Trophoblast cell (in vitro differentiated cells and primary cell): Measurements from ENCODE around the gene POLR2L.

ENCODE experiments used
- DNase-seq, 2 donors: peaks; one replicate each; pipeline ENCODE4 v3.0.0-alpha.2; 2016
- H2AFZ ChIP-seq: 2 replicates; pipeline ENCODE4 v1.6.1; 2013; ENCODE audit warnings: low read length, moderate library complexity, mild to moderate bottlenecking; ENCODE audit not compliant: insufficient read depth, poor library complexity
- H2AK5ac ChIP-seq: 2 replicates; pipeline ENCODE4 v1.6.1; 2013; ENCODE audit warnings: mild to moderate bottlenecking, low read length
- H2BK120ac ChIP-seq: 2 replicates; pipeline ENCODE4 v1.6.1; 2013; ENCODE audit warnings: low read length, mild to moderate bottlenecking, moderate library complexity; ENCODE audit not compliant: insufficient read depth, poor library complexity
- H2BK12ac ChIP-seq: 2 replicates; pipeline ENCODE4 v1.6.1; 2013; ENCODE audit warnings: mild to moderate bottlenecking, low read length, moderate library complexity
- H2BK5ac ChIP-seq: 2 replicates; pipeline ENCODE4 v1.6.1; 2013; ENCODE audit warnings: low read length, low read depth, moderate library complexity, mild to moderate bottlenecking; ENCODE audit not compliant: poor library complexity
- H3K14ac ChIP-seq: 2 replicates; pipeline ENCODE4 v1.6.1; 2013; ENCODE audit warnings: mild to moderate bottlenecking, low read length
- H3K18ac ChIP-seq: 2 replicates; pipeline ENCODE4 v1.6.1; 2013; ENCODE audit warnings: mild to moderate bottlenecking, low read length
- H3K23ac ChIP-seq: 2 replicates; pipeline ENCODE4 v1.6.1; 2013; ENCODE audit warnings: low read length
- H3K27ac ChIP-seq: 2 replicates; pipeline ENCODE4 v1.5.1; 2013; ENCODE audit warnings: low read depth, mild to moderate bottlenecking, inconsistent platforms, low read length, moderate library complexity
- H3K27me3 ChIP-seq: 2 replicates; pipeline ENCODE4 v1.6.1; 2013; ENCODE audit warnings: inconsistent platforms, mild to moderate bottlenecking, low read length, moderate library complexity; ENCODE audit not compliant: insufficient read depth
- H3K36me3 ChIP-seq, 2 experiments: 1 replicate in 1 of 2; 2 replicates in 1 of 2; pipeline ENCODE4 v1.6.1; 2013; ENCODE audit warnings: low read length in 2 of 2, mild to moderate bottlenecking in 2 of 2, moderate library complexity in 1 of 2; ENCODE audit not compliant: insufficient read depth in 2 of 2, control insufficient read depth in 1 of 2
- H3K4ac ChIP-seq: 2 replicates; pipeline ENCODE4 v1.6.1; 2013; ENCODE audit warnings: low read depth, mild to moderate bottlenecking, low read length, moderate library complexity
- H3K4me1 ChIP-seq, 2 experiments: 1 replicate in 1 of 2; 2 replicates in 1 of 2; pipeline ENCODE4 v1.6.1; 2013; ENCODE audit warnings: low read length in 2 of 2, mild to moderate bottlenecking in 2 of 2, moderate library complexity in 1 of 2; ENCODE audit not compliant: insufficient read depth in 2 of 2, control insufficient read depth in 1 of 2
- H3K4me2 ChIP-seq: 2 replicates; pipeline ENCODE4 v1.6.1; 2013; ENCODE audit warnings: inconsistent platforms, mild to moderate bottlenecking, low read length, moderate library complexity
- H3K4me3 ChIP-seq: 2 replicates; pipeline ENCODE4 v1.5.1; 2013; ENCODE audit warnings: mild to moderate bottlenecking, low read depth, low read length, inconsistent platforms
- H3K79me1 ChIP-seq: one replicate; pipeline ENCODE4 v1.6.1; 2013; ENCODE audit warnings: low read length
- H3K79me2 ChIP-seq: 2 replicates; pipeline ENCODE4 v1.6.1; 2013; ENCODE audit warnings: low read length, mild to moderate bottlenecking; ENCODE audit not compliant: control insufficient read depth, insufficient read depth, poor library complexity
- H3K9ac ChIP-seq: 2 replicates; pipeline ENCODE4 v1.6.1; 2013; ENCODE audit warnings: mild to moderate bottlenecking, low read length
- H3K9me3 ChIP-seq: 2 replicates; pipeline ENCODE4 v1.6.1; 2013; ENCODE audit warnings: low read depth, mild to moderate bottlenecking, control low read depth, inconsistent platforms, low read length; ENCODE audit not compliant: insufficient read depth
- H4K12ac ChIP-seq: 2 replicates; pipeline ENCODE4 v1.6.1; 2013; ENCODE audit warnings: low read depth, mild to moderate bottlenecking, low read length, moderate library complexity
- H4K8ac ChIP-seq: 2 replicates; pipeline ENCODE4 v1.6.1; 2013; ENCODE audit warnings: low read depth, mild to moderate bottlenecking, low read length, moderate library complexity
- H4K91ac ChIP-seq: one replicate; pipeline ENCODE4 v1.6.1; 2013; ENCODE audit warnings: low read depth, mild to moderate bottlenecking, low read length, moderate library complexity
- WGBS: extraction: QIAGEN DNeasy Blood & Tissue Kit; methylation state at CpG from one replicate; pipeline ENCODE4 v1.1.7; 2013; ENCODE audit warnings: missing lambda C conversion rate; ENCODE audit not compliant: insufficient read length, insufficient coverage; ENCODE audit errors: extremely low coverage; 5-methylcytosine and 5-hydroxymethylcytosine counted together

The POLR2L gene

DNA sequence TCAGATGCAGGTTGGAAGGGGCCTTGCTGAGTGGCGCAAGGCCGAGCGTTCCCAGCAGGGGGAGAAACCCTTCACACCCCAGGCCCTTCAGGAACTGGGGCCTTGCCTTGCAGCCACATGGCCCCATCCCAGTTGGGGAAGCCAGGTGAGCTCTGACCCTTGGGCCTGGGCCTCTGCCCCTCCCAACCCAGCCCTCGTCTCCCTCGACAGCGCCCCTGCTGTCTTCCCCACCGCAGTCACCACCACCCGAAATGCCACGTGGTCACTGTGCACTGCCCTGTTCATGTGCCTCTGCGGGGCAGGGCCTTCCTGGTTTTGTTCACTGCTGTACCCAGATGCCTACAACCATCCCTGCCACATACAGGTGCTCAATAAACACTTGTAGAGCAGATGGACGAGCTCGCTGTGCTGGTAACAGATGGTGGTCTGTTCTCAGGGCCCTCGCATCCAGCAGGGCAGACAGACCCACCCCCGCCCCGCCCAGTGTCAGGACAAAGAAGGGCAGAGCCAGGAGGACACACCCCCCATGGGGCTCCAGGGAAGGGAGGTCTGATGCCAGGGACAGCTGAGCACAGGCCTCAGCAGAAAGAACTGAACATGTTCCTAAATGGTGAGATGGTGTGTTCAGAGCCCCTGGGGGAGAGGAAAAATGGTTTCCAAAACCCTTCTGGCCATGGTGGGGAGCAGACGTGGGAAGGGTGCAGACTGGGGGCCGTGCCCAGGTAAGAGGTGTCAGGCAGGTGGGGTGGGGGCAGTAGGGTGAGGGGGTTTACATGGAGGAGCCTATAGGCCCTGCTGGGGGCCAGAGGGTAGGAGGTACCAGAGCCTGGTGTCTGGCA lies 3.7 kb downstream of the POLR2L start:
- no CpG with 5 or more reads among the region's 17 CpGs for WGBS
- Histone ChIP-seq H3K79me1 (peaks cover 13% of the 10 kb centered on the region), H2BK12ac (no peak overlapping the region), H3K79me2 (peaks cover 14% of the 10 kb centered on the region), H3K4me2 (no peak overlapping the region), H4K91ac (no peak overlapping the region), H3K36me3 (peaks cover 55 to 59% of the 10 kb centered on the region in 2 experiments), H4K12ac (no peak overlapping the region), H3K27ac (no peak overlapping the region), H3K4me3 (no peak overlapping the region), H2BK120ac (no peak overlapping the region), H3K4ac (no peak overlapping the region), H2AK5ac (no peak overlapping the region), H3K4me1 (peaks cover 21 to 23% of the 10 kb centered on the region in 2 experiments), H4K8ac (no peak overlapping the region), H3K23ac (no peak overlapping the region), H2AFZ (no peak overlapping the region), H3K14ac (no peak overlapping the region), H2BK5ac (no peak overlapping the region), H3K9me3 (no peaks in the 10 kb centered on the region), H3K27me3 (no peaks in the 10 kb centered on the region), H3K9ac (no peak overlapping the region), H3K18ac (no peak overlapping the region)
- DNase-seq, result no peak

- Histone ChIP-seq H3K27me3 (no peaks in the 10 kb centered on the region), H3K9ac (no peak overlapping the region), H2BK5ac (no peak overlapping the region), H2AK5ac (no peak overlapping the region), H3K79me2 (peaks cover 20% of the 10 kb centered on the region), H3K14ac (no peak overlapping the region), H3K4me3 (no peak overlapping the region), H3K4me1 (peaks cover 19 to 20% of the 10 kb centered on the region in 2 experiments), H3K36me3 (peaks cover 55 to 59% of the 10 kb centered on the region in 2 experiments), H4K12ac (no peak overlapping the region), H2AFZ (no peak overlapping the region), H3K27ac (no peak overlapping the region), H3K79me1 (peaks cover 14% of the 10 kb centered on the region), H3K23ac (no peak overlapping the region), H2BK12ac (no peak overlapping the region), H4K91ac (no peak overlapping the region), H4K8ac (no peak overlapping the region), H3K4me2 (no peak overlapping the region), H3K4ac (no peak overlapping the region), H2BK120ac (no peak overlapping the region), H3K18ac (no peak overlapping the region), H3K9me3 (no peaks in the 10 kb centered on the region)
- no peak for DNase-seq
- no CpG with 5 or more reads among the region's 8 CpGs for WGBS
These were observed 4.4 kb downstream of the POLR2L start for GRCh38 chr11:837990-838307.

GRCh38 chr11:837189-837989 lies 4.9 kb downstream of the POLR2L start:
- Histone ChIP-seq H3K14ac (no peak overlapping the region), H3K79me1 (peaks cover 15% of the 10 kb centered on the region), H4K12ac (peak overlapping the region; percentile 12), H2BK12ac (no peak overlapping the region), H3K79me2 (peaks cover 18% of the 10 kb centered on the region), H3K4me2 (no peak overlapping the region), H3K18ac (no peak overlapping the region), H2BK5ac (no peak overlapping the region), H2AFZ (no peak overlapping the region), H3K4ac (no peak overlapping the region), H3K9ac (no peak overlapping the region), H2BK120ac (no peak overlapping the region), H2AK5ac (no peak overlapping the region), H4K8ac (no peak overlapping the region), H3K4me3 (no peak overlapping the region), H4K91ac (no peak overlapping the region), H3K23ac (no peak overlapping the region), H3K27me3 (no peaks in the 10 kb centered on the region), H3K4me1 (peaks cover 21 to 22% of the 10 kb centered on the region in 2 experiments), H3K27ac (no peak overlapping the region), H3K36me3 (peaks cover 55 to 59% of the 10 kb centered on the region in 2 experiments), H3K9me3 (no peaks in the 10 kb centered on the region)
- WGBS, result no CpG with 5 or more reads among the region's 22 CpGs
- DNase-seq, result no peak

DNA sequence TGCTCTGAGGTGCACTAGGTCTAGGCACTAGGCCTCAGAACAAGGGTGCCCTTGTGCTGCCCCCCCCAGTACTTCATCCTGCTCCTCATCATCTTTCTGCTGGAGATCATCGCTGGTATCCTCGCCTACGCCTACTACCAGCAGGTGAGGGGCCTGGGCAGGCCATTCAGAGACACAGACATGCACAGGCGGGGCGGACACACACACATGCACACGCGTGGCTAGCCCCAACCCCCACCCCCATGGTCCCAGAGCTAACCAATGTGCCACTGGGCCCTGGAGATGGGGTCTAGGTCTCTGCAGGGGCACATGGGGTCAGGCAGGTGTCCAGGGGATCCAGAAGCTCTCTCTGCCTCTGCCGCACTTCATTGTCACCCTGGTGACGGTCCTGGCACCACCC lies 5.6 kb downstream of the POLR2L start:
- no peak overlapping the region for H3K18ac ChIP-seq
- H2AK5ac ChIP-seq, result no peak overlapping the region
- H3K4me3 ChIP-seq, result peak overlapping the region; percentile 18
- peaks cover 27 to 28% of the 10 kb centered on the region in 2 experiments for H3K4me1 ChIP-seq
- peaks cover 5% of the 10 kb centered on the region for H3K9me3 ChIP-seq
- no peak overlapping the region for H4K12ac ChIP-seq
- no peak overlapping the region for H3K4ac ChIP-seq
- H2BK120ac ChIP-seq, result no peak overlapping the region
- no peak overlapping the region for H4K8ac ChIP-seq
- no peak overlapping the region for H3K23ac ChIP-seq
- no peak overlapping the region for H3K9ac ChIP-seq
- peaks cover 15% of the 10 kb centered on the region for H3K79me2 ChIP-seq
- H3K79me1 ChIP-seq, result peaks cover 15% of the 10 kb centered on the region
- no peak overlapping the region for H3K27ac ChIP-seq
- peaks cover 2% of the 10 kb centered on the region for H3K27me3 ChIP-seq
- no peak overlapping the region for H2BK5ac ChIP-seq
- no peak overlapping the region for H3K14ac ChIP-seq
- peaks cover 55 to 59% of the 10 kb centered on the region in 2 experiments for H3K36me3 ChIP-seq
- no peak overlapping the region for H2BK12ac ChIP-seq
- H2AFZ ChIP-seq, result no peak overlapping the region
- H3K4me2 ChIP-seq, result no peak overlapping the region
- DNase-seq, result no peak
- H4K91ac ChIP-seq, result no peak overlapping the region
- no CpG with 5 or more reads among the region's 9 CpGs for WGBS
